Thoracic aorta (tissue), 2 donors: ENCODE results near the gene S100A11. TPM values are rescaled to one million over a fixed set of nuclear protein-coding genes. Genes with fewer than 3 reads are reported as not detected.

Source experiments
- ATAC-seq: fragments of 150-250 bp; one replicate; pipeline ENCODE4 v1.8.0; 2017; ENCODE audit warnings: low read depth; ENCODE audit not compliant: insufficient number of reproducible peaks, low FRiP score
- DNase-seq: peaks from one replicate; pipeline ENCODE4 v3.0.0-alpha.2; 2020; ENCODE audit warnings: low spot score
- H3K27ac ChIP-seq, 2 donors: fragments of 200-600 bp; sonication (generic); 1 replicate in 1 of 2; 2 replicates in 1 of 2; pipeline ENCODE4 v1.5.1; 2016; ENCODE audit warnings: mild to moderate bottlenecking in 2 of 2, moderate library complexity in 2 of 2
- H3K27me3 ChIP-seq: fragments of 200-600 bp; sonication (generic); replicated peaks from 2 replicates; pipeline ENCODE4 v1.6.0; 2016; ENCODE audit warnings: mild to moderate bottlenecking; ENCODE audit not compliant: insufficient read depth
- H3K36me3 ChIP-seq: fragments of 200-600 bp; sonication (generic); one replicate; pipeline ENCODE4 v1.5.1; 2016
- H3K4me1 ChIP-seq, 2 donors: fragments of 200-600 bp; sonication (generic); 1 replicate in 1 of 2; 2 replicates in 1 of 2; pipeline versions ENCODE4 v1.5.1 to v1.6.0; 2016; ENCODE audit warnings: low read depth in 2 of 2, mild to moderate bottlenecking in 1 of 2; ENCODE audit not compliant: control insufficient read depth in 1 of 2
- H3K4me3 ChIP-seq: fragments of 200-600 bp; sonication (generic); 2 replicates; pipeline ENCODE4 v1.5.1; 2016; ENCODE audit warnings: mild to moderate bottlenecking
- H3K9me3 ChIP-seq: fragments of 200-600 bp; sonication (generic); 2 replicates; pipeline ENCODE4 v1.5.1; 2016
- CTCF ChIP-seq: fragments of 200-600 bp; sonication (generic); IDR thresholded peaks from one replicate; pipeline ENCODE4 v1.5.1; 2019; ENCODE audit warnings: antibody characterized with exemption
- total RNA-seq, 2 donors: library from RNA; depleted of rRNA; stranded (reverse); fragments of >200 nt; gene quantifications; one replicate each; pipeline versions ENCODE4 v1.1.0 to v1.2.3, GENCODE V29; 2016

S100A11 gene
- total RNA-seq, 2 donors from 2014 or later = 196 to 210 TPM

DNA sequence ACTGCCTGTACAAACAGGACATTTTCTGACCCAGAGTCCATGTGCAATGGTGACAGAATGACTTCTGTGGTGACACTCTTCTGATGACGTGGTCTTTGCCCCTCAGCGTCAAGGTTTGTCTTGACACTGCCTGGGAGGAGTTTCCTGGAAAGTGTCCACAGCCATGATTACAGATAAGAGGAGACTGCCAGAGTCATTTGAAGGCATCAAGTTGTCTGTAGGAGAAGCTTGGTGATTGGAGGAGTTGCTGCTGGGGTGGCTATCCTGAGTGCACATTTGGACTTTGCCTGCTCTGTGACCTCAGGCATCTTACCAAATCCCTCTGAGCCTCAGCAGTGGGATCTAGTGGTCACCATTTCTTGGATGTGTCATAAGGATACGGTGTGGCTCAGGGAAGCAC is 34.3 kb upstream of the S100A11 start:
- DNase-seq (no peak), ATAC-seq (no peak)
- H3K36me3 ChIP-seq = no peaks in the 10 kb centered on the region
- TF ChIP-seq CTCF = no peak
- H3K4me3 ChIP-seq = no peak overlapping the region
- H3K27ac ChIP-seq = no peak overlapping the region
- no peaks in the 10 kb centered on the region for H3K27me3 ChIP-seq
- H3K9me3 ChIP-seq = no peaks in the 10 kb centered on the region
- no peaks in the 10 kb centered on the region for H3K4me1 ChIP-seq

GRCh38 chr1:152067929-152068328 is 31.1 kb upstream of the S100A11 start:
- TF ChIP-seq CTCF = no peak
- Histone ChIP-seq H3K4me3 (no peak overlapping the region), H3K36me3 (no peaks in the 10 kb centered on the region), H3K9me3 (no peaks in the 10 kb centered on the region), H3K27ac (no peak overlapping the region), H3K27me3 (no peaks in the 10 kb centered on the region), H3K4me1 (no peaks in the 10 kb centered on the region)
- DNase-seq (no peak), ATAC-seq (no peak)

- Histone ChIP-seq H3K27me3 (no peaks in the 10 kb centered on the region), H3K4me3 (no peak overlapping the region), H3K36me3 (no peaks in the 10 kb centered on the region), H3K4me1 (no peaks in the 10 kb centered on the region), H3K9me3 (no peaks in the 10 kb centered on the region), H3K27ac (no peak overlapping the region)
- DNase-seq (no peak), ATAC-seq (no peak)
- no peak for TF ChIP-seq CTCF
Observed at GRCh38 chr1:152067150-152067549, 30.3 kb upstream of the S100A11 start.

DNA sequence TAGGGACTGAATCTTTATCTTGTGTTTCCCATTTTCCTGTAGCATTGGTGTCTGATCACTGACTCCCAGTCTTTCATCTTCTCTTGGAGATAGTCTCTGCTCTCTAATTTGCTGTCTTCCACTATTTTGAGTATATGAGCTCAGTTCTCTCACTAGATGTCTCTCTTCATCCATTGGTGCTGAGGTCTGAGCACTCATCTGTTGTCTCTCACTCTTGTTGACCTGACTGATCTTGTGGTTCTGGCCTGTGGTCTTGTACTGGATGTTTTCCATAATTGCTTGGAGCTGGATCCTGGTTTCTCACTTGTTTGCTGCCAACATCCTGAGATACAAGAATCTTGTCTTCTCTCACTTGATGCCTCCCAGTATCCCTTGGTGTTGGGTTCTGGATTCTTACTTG is 25.1 kb upstream of the S100A11 start:
- Histone ChIP-seq H3K27me3 (no peaks in the 10 kb centered on the region), H3K36me3 (no peaks in the 10 kb centered on the region)
- ATAC-seq = no peak

GRCh38 chr1:152053375-152053774 is 16.6 kb upstream of the S100A11 start:
- no peak overlapping the region for H3K4me3 ChIP-seq
- DNase-seq (no peak), ATAC-seq (no peak)
- H3K9me3 ChIP-seq = no peaks in the 10 kb centered on the region
- no peaks in the 10 kb centered on the region for H3K27me3 ChIP-seq
- peaks cover 5% of the 10 kb centered on the region in 2 donors for H3K4me1 ChIP-seq
- H3K27ac ChIP-seq = no peak overlapping the region
- no peaks in the 10 kb centered on the region for H3K36me3 ChIP-seq
- TF ChIP-seq CTCF = no peak

More for the DNA sequence above, 25.1 kb upstream of the S100A11 start:
- Histone ChIP-seq H3K9me3 (no peaks in the 10 kb centered on the region), H3K4me3 (no peak overlapping the region), H3K4me1 (no peaks in the 10 kb centered on the region), H3K27ac (no peak overlapping the region)
- no peak for DNase-seq
- no peak for TF ChIP-seq CTCF
